NCI-H1092 (cell line): ENCODE data around the gene BMP7.
"Not testable (repeated sequence)": the region's sequence is repeated elsewhere in the genome, so short reads cannot be mapped to it uniquely, and the experiment has no call there.

ENCODE experiments used
- DNase-seq: peaks from one replicate; lab custom pipeline; 2025; lab: John Stamatoyannopoulos, UW

BMP7 gene

GRCh38 chr20:57210054-57210910 lies 56.2 kb downstream of the BMP7 start:
- no peak for DNase-seq

GRCh38 chr20:57209413-57209812 lies 57.0 kb downstream of the BMP7 start:
- no peak for DNase-seq

- no peak for DNase-seq
Observed at GRCh38 chr20:57208198-57208597, 58.2 kb downstream of the BMP7 start.

- DNase-seq, result no peak
Observed at GRCh38 chr20:57207251-57207650, 59.2 kb downstream of the BMP7 start.

GRCh38 chr20:57205606-57206219 lies 60.7 kb downstream of the BMP7 start:
- no peak for DNase-seq

- no peak for DNase-seq
Observed at GRCh38 chr20:57203986-57204385, 62.5 kb downstream of the BMP7 start.

- DNase-seq, result no peak
Observed at GRCh38 chr20:57203204-57203603, 63.2 kb downstream of the BMP7 start.

GRCh38 chr20:57202309-57202708 lies 64.1 kb downstream of the BMP7 start:
- no peak for DNase-seq

- no peak for DNase-seq
Observed at GRCh38 chr20:57200882-57201695, 65.4 kb downstream of the BMP7 start.

GRCh38 chr20:57199656-57200405 lies 66.6 kb downstream of the BMP7 start:
- DNase-seq, result no peak

GRCh38 chr20:57198132-57199072 lies 68.0 kb downstream of the BMP7 start:
- DNase-seq, result no peak

- DNase-seq, result no peak
Observed at GRCh38 chr20:57197352-57198131, 68.9 kb downstream of the BMP7 start.

GRCh38 chr20:57195469-57196100 lies 70.9 kb downstream of the BMP7 start:
- DNase-seq, result no peak

GRCh38 chr20:57195023-57195422 lies 71.4 kb downstream of the BMP7 start:
- DNase-seq, result no peak

- no peak for DNase-seq
Observed at GRCh38 chr20:57194154-57194553, 72.3 kb downstream of the BMP7 start.

- no peak for DNase-seq
Observed at GRCh38 chr20:57193094-57193493, 73.3 kb downstream of the BMP7 start.

- no peak for DNase-seq
Observed at GRCh38 chr20:57192311-57192710, 74.1 kb downstream of the BMP7 start.

- not testable (repeated sequence) for DNase-seq
Observed at GRCh38 chr20:57191265-57191638, 75.2 kb downstream of the BMP7 start.

GRCh38 chr20:57190536-57191264 lies 75.7 kb downstream of the BMP7 start:
- DNase-seq, result no peak
